ENCODE measurements around the gene FUT2.

FUT2 gene

GRCh38 chr19:48661711-48662090, 34.1 kb upstream of the FUT2 start:
- ChIA-PET POLR2A (no interaction called here), CTCF (interaction anchor here (2.3 kb wide), 1 partner anchor 13 kb away, joined by 9 read pairs; no protein-coding TSS in a partner anchor)
- WGBS (ENCODE audit: insufficient coverage) = 96% methylated on average over 50 of the region's 50 CpGs
- Histone ChIP-seq H3K4me1 (ENCODE audit: control extremely low read depth in 1 of 4, control insufficient read depth in 4 of 4, insufficient read depth in 4 of 4, low read length in 3 of 4) (peaks cover 0 to 9% (median 6%) of the 10 kb centered on the region in 4 experiments), H3K36me3 (ENCODE audit: control insufficient read depth in 4 of 4, insufficient read depth in 4 of 4, low read length in 3 of 4) (no peaks in the 10 kb centered on the region), H3K9me3 (ENCODE audit: control extremely low read depth in 1 of 5, control insufficient read depth in 4 of 5, insufficient read depth in 2 of 5, low read depth in 1 of 5, low read length in 4 of 5) (no peaks in the 10 kb centered on the region), H3K27ac (ENCODE audit: insufficient read depth in 1 of 2, low read depth in 1 of 2, low read length in 2 of 2, poor library complexity in 1 of 2, severe bottlenecking in 2 of 2) (no peak overlapping the region), H3K27me3 (replicated peaks in 2 of 5; ENCODE audit: control insufficient read depth in 4 of 5, insufficient read depth in 5 of 5, low read length in 4 of 5) (no peaks in the 10 kb centered on the region), H3K4me3 (ENCODE audit: control insufficient read depth in 1 of 7, extremely low read depth in 1 of 7, insufficient read depth in 4 of 7, low read depth in 2 of 7, low read length in 6 of 7) (no peak overlapping the region)
- DNase-seq = no peak

DNA sequence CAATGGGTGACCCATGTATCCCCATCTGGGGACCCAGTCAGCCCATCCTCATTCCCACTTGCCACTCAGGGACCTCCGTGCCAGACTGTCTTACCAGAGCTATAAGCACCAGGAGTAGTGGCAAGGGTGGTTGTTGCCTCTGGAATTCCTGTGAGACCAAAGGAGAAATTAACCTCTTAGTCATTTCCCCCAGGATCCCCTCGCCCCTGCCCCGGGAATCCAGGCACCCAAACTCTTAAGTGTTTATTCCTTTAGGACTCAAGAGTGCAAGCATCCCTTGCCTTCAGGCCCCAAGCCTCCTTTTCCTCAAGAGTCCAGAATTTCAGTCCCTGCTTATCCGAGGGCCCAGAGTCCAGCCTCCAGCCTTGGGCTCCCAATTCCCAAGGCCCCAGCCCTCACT, 32.1 kb upstream of the FUT2 start:
- H3K36me3 ChIP-seq (ENCODE audit: control insufficient read depth in 4 of 4, insufficient read depth in 4 of 4, low read length in 3 of 4) = no peaks in the 10 kb centered on the region
- H3K4me1 ChIP-seq (ENCODE audit: control extremely low read depth in 1 of 4, control insufficient read depth in 4 of 4, insufficient read depth in 4 of 4, low read length in 3 of 4) = peaks cover 0 to 9% (median 6%) of the 10 kb centered on the region in 4 experiments
- H3K4me3 ChIP-seq (ENCODE audit: control insufficient read depth in 1 of 7, extremely low read depth in 1 of 7, insufficient read depth in 4 of 7, low read depth in 2 of 7, low read length in 6 of 7) = no peak overlapping the region
- H3K9me3 ChIP-seq (ENCODE audit: control extremely low read depth in 1 of 5, control insufficient read depth in 4 of 5, insufficient read depth in 2 of 5, low read depth in 1 of 5, low read length in 4 of 5) = no peaks in the 10 kb centered on the region
- POLR2A ChIA-PET = no interaction called here
- no peak overlapping the region for H3K27ac ChIP-seq (ENCODE audit: insufficient read depth in 1 of 2, low read depth in 1 of 2, low read length in 2 of 2, poor library complexity in 1 of 2, severe bottlenecking in 2 of 2)
- DNase-seq = no peak
- H3K27me3 ChIP-seq (replicated peaks in 2 of 5; ENCODE audit: control insufficient read depth in 4 of 5, insufficient read depth in 5 of 5, low read length in 4 of 5) = peaks cover 0 to 2% (median 0%) of the 10 kb centered on the region in 5 experiments
- CTCF ChIA-PET = interaction anchor here (1.5 to 1.6 kb wide), 2 partner anchors 14 to 124 kb away, joined by 3 read pairs; no protein-coding TSS in a partner anchor
- 100% methylated on average over 4 of the region's 4 CpGs for WGBS (ENCODE audit: insufficient coverage)

GRCh38 chr19:48664476-48664875, 31.3 kb upstream of the FUT2 start:
- Histone ChIP-seq H3K4me3 (ENCODE audit: control insufficient read depth in 1 of 7, extremely low read depth in 1 of 7, insufficient read depth in 4 of 7, low read depth in 2 of 7, low read length in 6 of 7) (no peak overlapping the region), H3K9me3 (ENCODE audit: control extremely low read depth in 1 of 5, control insufficient read depth in 4 of 5, insufficient read depth in 2 of 5, low read depth in 1 of 5, low read length in 4 of 5) (no peaks in the 10 kb centered on the region), H3K36me3 (ENCODE audit: control insufficient read depth in 4 of 4, insufficient read depth in 4 of 4, low read length in 3 of 4) (no peaks in the 10 kb centered on the region), H3K27ac (ENCODE audit: insufficient read depth in 1 of 2, low read depth in 1 of 2, low read length in 2 of 2, poor library complexity in 1 of 2, severe bottlenecking in 2 of 2) (no peak overlapping the region), H3K4me1 (ENCODE audit: control extremely low read depth in 1 of 4, control insufficient read depth in 4 of 4, insufficient read depth in 4 of 4, low read length in 3 of 4) (peaks cover 0 to 9% (median 6%) of the 10 kb centered on the region in 4 experiments), H3K27me3 (replicated peaks in 2 of 5; ENCODE audit: control insufficient read depth in 4 of 5, insufficient read depth in 5 of 5, low read length in 4 of 5) (peaks cover 0 to 2% (median 0%) of the 10 kb centered on the region in 5 experiments)
- 99% methylated on average over 13 of the region's 14 CpGs for WGBS (ENCODE audit: insufficient coverage)
- ChIA-PET CTCF (interaction anchor here (0.9 kb wide), 1 partner anchor 123 kb away, joined by 3 read pairs; no protein-coding TSS in a partner anchor), POLR2A (no interaction called here)
- DNase-seq = no peak

DNA sequence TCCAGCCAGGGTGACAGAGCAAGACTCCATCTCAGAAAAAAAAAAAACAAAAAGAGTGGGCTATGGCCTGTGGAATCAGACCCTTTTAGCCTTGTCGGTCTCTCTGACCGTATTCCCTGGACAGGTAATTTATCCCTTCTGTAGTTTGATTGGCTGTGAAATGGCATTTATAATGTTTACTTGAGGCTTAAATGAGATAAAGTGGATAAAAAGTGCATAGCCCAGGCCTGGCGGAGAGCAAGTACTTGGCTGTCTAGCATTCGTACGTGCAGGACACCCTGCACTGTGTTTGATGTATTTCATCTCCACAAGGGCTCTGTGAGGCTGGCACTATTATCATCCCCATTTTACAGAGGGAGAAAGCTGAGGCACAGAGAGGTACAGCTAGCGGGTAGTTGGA, 30.0 kb upstream of the FUT2 start:
- DNase-seq = no peak
- Histone ChIP-seq H3K27me3 (replicated peaks in 2 of 5; ENCODE audit: control insufficient read depth in 4 of 5, insufficient read depth in 5 of 5, low read length in 4 of 5) (peaks cover 0 to 2% (median 0%) of the 10 kb centered on the region in 5 experiments), H3K4me3 (ENCODE audit: control insufficient read depth in 1 of 7, extremely low read depth in 1 of 7, insufficient read depth in 4 of 7, low read depth in 2 of 7, low read length in 6 of 7) (no peak overlapping the region), H3K27ac (ENCODE audit: insufficient read depth in 1 of 2, low read depth in 1 of 2, low read length in 2 of 2, poor library complexity in 1 of 2, severe bottlenecking in 2 of 2) (no peak overlapping the region), H3K36me3 (ENCODE audit: control insufficient read depth in 4 of 4, insufficient read depth in 4 of 4, low read length in 3 of 4) (no peaks in the 10 kb centered on the region), H3K4me1 (ENCODE audit: control extremely low read depth in 1 of 4, control insufficient read depth in 4 of 4, insufficient read depth in 4 of 4, low read length in 3 of 4) (peaks cover 0 to 7% (median 4%) of the 10 kb centered on the region in 4 experiments), H3K9me3 (ENCODE audit: control extremely low read depth in 1 of 5, control insufficient read depth in 4 of 5, insufficient read depth in 2 of 5, low read depth in 1 of 5, low read length in 4 of 5) (no peaks in the 10 kb centered on the region)
- 98% methylated on average over 6 of the region's 6 CpGs for WGBS (ENCODE audit: insufficient coverage)
- CTCF ChIA-PET = interaction anchor here (1.0 to 1.6 kb wide), 3 partner anchors 10 to 60 kb away, joined by 3 to 5 read pairs (median 4); partner anchors contain the start of gene CA11
- POLR2A ChIA-PET = no interaction called here

GRCh38 chr19:48668332-48668731, 27.4 kb upstream of the FUT2 start:
- H3K36me3 ChIP-seq (ENCODE audit: control insufficient read depth in 4 of 4, insufficient read depth in 4 of 4, low read length in 3 of 4) = no peaks in the 10 kb centered on the region
- ChIA-PET POLR2A (no interaction called here), CTCF (interaction anchor here (0.9 kb wide), 1 partner anchor 9 kb away, joined by 3 read pairs; no protein-coding TSS in a partner anchor)
- H3K27ac ChIP-seq (ENCODE audit: insufficient read depth in 1 of 2, low read depth in 1 of 2, low read length in 2 of 2, poor library complexity in 1 of 2, severe bottlenecking in 2 of 2) = no peak overlapping the region
- no peak for DNase-seq
- H3K4me1 ChIP-seq (ENCODE audit: control extremely low read depth in 1 of 4, control insufficient read depth in 4 of 4, insufficient read depth in 4 of 4, low read length in 3 of 4) = no peaks in the 10 kb centered on the region
- H3K4me3 ChIP-seq (ENCODE audit: control insufficient read depth in 1 of 7, extremely low read depth in 1 of 7, insufficient read depth in 4 of 7, low read depth in 2 of 7, low read length in 6 of 7) = no peak overlapping the region
- no peaks in the 10 kb centered on the region for H3K9me3 ChIP-seq (ENCODE audit: control extremely low read depth in 1 of 5, control insufficient read depth in 4 of 5, insufficient read depth in 2 of 5, low read depth in 1 of 5, low read length in 4 of 5)
- WGBS (ENCODE audit: insufficient coverage) = 88% methylated on average over 3 of the region's 3 CpGs
- H3K27me3 ChIP-seq (replicated peaks in 2 of 5; ENCODE audit: control insufficient read depth in 4 of 5, insufficient read depth in 5 of 5, low read length in 4 of 5) = peaks cover 0 to 2% (median 0%) of the 10 kb centered on the region in 5 experiments

DNA sequence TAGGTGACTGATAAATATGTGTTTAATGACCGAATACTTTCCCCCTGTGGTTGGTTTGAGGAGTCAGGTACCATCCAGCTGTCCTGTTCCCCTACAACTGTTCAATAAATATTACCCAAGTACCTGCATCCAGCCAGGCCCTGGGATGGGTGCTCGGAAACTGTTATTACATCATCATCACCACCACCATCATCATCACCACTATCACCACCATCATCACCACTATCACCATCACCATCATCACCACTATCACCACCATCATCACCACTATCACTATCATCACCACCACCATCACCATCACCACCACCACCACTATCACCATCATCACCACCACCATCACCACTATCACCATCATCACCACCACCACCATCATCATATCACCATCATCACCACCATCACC, 27.0 kb upstream of the FUT2 start:
- Histone ChIP-seq H3K27ac (ENCODE audit: insufficient read depth in 1 of 2, low read depth in 1 of 2, low read length in 2 of 2, poor library complexity in 1 of 2, severe bottlenecking in 2 of 2) (no peak overlapping the region), H3K4me1 (ENCODE audit: control extremely low read depth in 1 of 4, control insufficient read depth in 4 of 4, insufficient read depth in 4 of 4, low read length in 3 of 4) (no peaks in the 10 kb centered on the region), H3K4me3 (ENCODE audit: control insufficient read depth in 1 of 7, extremely low read depth in 1 of 7, insufficient read depth in 4 of 7, low read depth in 2 of 7, low read length in 6 of 7) (no peak overlapping the region), H3K36me3 (ENCODE audit: control insufficient read depth in 4 of 4, insufficient read depth in 4 of 4, low read length in 3 of 4) (no peaks in the 10 kb centered on the region), H3K27me3 (replicated peaks in 2 of 5; ENCODE audit: control insufficient read depth in 4 of 5, insufficient read depth in 5 of 5, low read length in 4 of 5) (peaks cover 0 to 2% (median 0%) of the 10 kb centered on the region in 5 experiments), H3K9me3 (ENCODE audit: control extremely low read depth in 1 of 5, control insufficient read depth in 4 of 5, insufficient read depth in 2 of 5, low read depth in 1 of 5, low read length in 4 of 5) (no peaks in the 10 kb centered on the region)
- CTCF ChIA-PET = no interaction called here
- 100% methylated on average over 2 of the region's 2 CpGs for WGBS (ENCODE audit: insufficient coverage)
- POLR2A ChIA-PET = no interaction called here
- no peak for DNase-seq

DNA sequence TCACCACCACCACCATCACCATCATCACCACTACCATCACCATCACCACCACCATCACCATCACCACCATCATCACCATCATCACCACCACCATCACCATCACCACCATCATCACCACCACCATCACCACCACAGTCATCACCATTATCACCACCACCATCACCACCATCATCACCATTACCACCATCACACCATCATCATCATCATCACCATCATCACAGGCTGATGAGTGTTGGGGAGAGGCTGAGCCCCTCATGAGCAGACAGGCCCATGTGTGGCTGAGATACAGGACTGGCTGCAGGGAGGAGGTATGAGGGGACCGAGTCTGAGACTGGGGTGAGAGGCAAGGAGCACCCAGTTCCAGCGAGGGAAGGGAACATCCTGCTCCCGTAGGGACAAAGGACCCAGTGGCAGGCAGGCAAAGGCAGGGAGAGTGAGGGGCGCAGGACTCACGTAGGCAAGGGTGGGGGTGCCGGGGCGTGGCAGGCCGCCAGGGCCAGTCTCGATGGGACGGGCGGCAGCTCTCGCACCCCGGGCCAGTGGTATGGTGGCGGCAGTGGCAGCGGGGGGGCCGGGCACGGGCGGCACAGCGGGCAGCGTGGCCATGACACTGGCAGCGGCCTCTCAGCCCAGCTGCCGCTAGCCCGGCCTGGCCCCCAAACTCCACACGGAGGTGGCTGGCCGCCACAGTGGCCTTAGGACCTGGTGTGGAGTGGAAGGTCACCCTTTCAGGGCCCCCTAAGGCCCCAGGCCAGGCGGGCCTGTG, 25.7 kb upstream of the FUT2 start:
- Histone ChIP-seq H3K36me3 (ENCODE audit: control insufficient read depth in 4 of 4, insufficient read depth in 4 of 4, low read length in 3 of 4) (no peaks in the 10 kb centered on the region), H3K9me3 (ENCODE audit: control extremely low read depth in 1 of 5, control insufficient read depth in 4 of 5, insufficient read depth in 2 of 5, low read depth in 1 of 5, low read length in 4 of 5) (no peaks in the 10 kb centered on the region), H3K27ac (ENCODE audit: insufficient read depth in 1 of 2, low read depth in 1 of 2, low read length in 2 of 2, poor library complexity in 1 of 2, severe bottlenecking in 2 of 2) (no peak overlapping the region), H3K4me1 (ENCODE audit: control extremely low read depth in 1 of 4, control insufficient read depth in 4 of 4, insufficient read depth in 4 of 4, low read length in 3 of 4) (peaks cover 0 to under 1% (median 0%) of the 10 kb centered on the region in 4 experiments), H3K27me3 (replicated peaks in 2 of 5; ENCODE audit: control insufficient read depth in 4 of 5, insufficient read depth in 5 of 5, low read length in 4 of 5) (peaks cover 0 to 2% (median 0%) of the 10 kb centered on the region in 5 experiments), H3K4me3 (ENCODE audit: control insufficient read depth in 1 of 7, extremely low read depth in 1 of 7, insufficient read depth in 4 of 7, low read depth in 2 of 7, low read length in 6 of 7) (no peak overlapping the region)
- no peak for DNase-seq
- WGBS (ENCODE audit: insufficient coverage) = 96% methylated on average over 16 of the region's 26 CpGs
- ChIA-PET CTCF (no interaction called here), POLR2A (no interaction called here)

All from common myeloid progenitor, CD34-positive (primary cell).